Esophagus (tissue), 2 donors: Measurements from ENCODE around the gene LRRC7. TPM values are rescaled to one million over a fixed set of nuclear protein-coding genes. Genes with fewer than 3 reads are reported as not detected.

Source experiments
- H3K27ac ChIP-seq, 2 donors: one replicate each; pipeline ENCODE4 v1.5.1; 2013; ENCODE audit warnings: low read depth in 2 of 2, mild to moderate bottlenecking in 2 of 2, inconsistent platforms in 1 of 2, low read length in 1 of 2, moderate library complexity in 1 of 2
- H3K27me3 ChIP-seq, 2 donors: one replicate each; pipeline ENCODE4 v1.6.1; 2013; ENCODE audit warnings: low read length in 2 of 2, control low read depth in 1 of 2, mild to moderate bottlenecking in 1 of 2; ENCODE audit not compliant: insufficient read depth in 2 of 2, control insufficient read depth in 1 of 2
- H3K36me3 ChIP-seq, 2 donors: one replicate each; pipeline ENCODE4 v1.6.1; 2013; ENCODE audit warnings: low read length in 1 of 2; ENCODE audit not compliant: control insufficient read depth in 2 of 2, insufficient read depth in 2 of 2
- H3K4me1 ChIP-seq, 2 donors: one replicate each; pipeline ENCODE4 v1.6.1; 2013; ENCODE audit warnings: low read length in 1 of 2; ENCODE audit not compliant: control insufficient read depth in 2 of 2, insufficient read depth in 2 of 2
- H3K4me3 ChIP-seq, 2 donors: one replicate each; pipeline ENCODE4 v1.5.1; 2013; ENCODE audit warnings: low read length in 2 of 2, mild to moderate bottlenecking in 2 of 2, low read depth in 1 of 2, moderate library complexity in 1 of 2
- H3K9me3 ChIP-seq, 2 donors: one replicate each; pipeline ENCODE4 v1.6.1; 2013; ENCODE audit warnings: mild to moderate bottlenecking in 2 of 2, low read depth in 1 of 2, low read length in 1 of 2, moderate library complexity in 1 of 2; ENCODE audit not compliant: control insufficient read depth in 2 of 2, insufficient read depth in 1 of 2
- WGBS, 2 donors: extraction: QIAGEN DNeasy Blood & Tissue Kit; methylation state at CpG; one replicate each; pipeline ENCODE4 v1.1.7; 2013; 5-methylcytosine and 5-hydroxymethylcytosine counted together
- polyA plus RNA-seq, 2 donors: library from polyadenylated mRNA; stranded (reverse); fragments of 200-250 nt; gene quantifications; one replicate each; pipeline ENCODE4 v1.2.3, GENCODE V29; 2013
- donor health status: healthy with polysubstance abuse.
- donor health status: Bipolar disorder and iron deficiency.

The LRRC7 gene
- polyA plus RNA-seq, 2 donors = 0.07 to 0.12 TPM

DNA sequence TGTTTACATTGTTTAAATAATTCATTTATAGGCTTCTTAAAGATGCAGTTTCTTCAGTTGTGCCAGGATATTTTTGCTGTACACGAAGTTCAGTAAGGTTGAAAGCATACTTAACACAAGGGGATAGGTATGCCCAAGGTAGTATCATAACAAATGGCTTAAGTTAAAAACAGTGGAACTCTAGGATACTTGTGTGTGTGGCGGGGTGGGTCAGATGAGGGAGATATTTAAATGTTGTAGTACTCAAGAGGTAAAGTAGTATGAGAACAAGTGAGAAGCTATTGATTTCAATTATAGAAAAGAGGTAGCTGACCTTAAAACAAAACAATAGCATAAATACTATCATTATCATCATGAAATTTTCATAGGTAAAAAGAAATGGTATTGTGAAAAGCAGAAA, 6.2 kb downstream of the LRRC7 start:
- peaks cover 0 to 4% of the 10 kb centered on the region in 2 donors for H3K4me1 ChIP-seq
- 45 to 48% methylated on average over 2 of the region's 2 CpGs for WGBS, 2 donors

DNA sequence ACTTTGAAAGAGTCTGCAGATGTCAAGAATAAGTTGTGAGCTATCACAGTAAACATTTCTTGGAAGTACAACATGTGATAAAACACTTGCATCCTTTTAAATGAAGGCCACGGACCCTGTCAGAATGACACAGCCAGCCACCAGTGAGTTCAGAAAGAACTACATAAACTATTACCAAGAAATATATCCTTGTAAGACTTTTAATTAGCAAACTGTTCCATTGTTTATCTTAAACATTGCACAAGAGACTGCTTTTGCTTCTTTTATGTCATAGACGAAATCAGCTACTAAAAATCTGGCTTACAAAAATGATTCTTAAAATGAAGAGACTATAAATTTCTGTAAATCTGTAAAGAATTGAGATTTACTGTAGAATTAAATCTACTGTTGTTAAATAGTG, 17.9 kb downstream of the LRRC7 start:
- H3K4me1 ChIP-seq = no peaks in the 10 kb centered on the region
- H3K9me3 ChIP-seq = no peaks in the 10 kb centered on the region
- H3K4me3 ChIP-seq = no peak overlapping the region
- WGBS, 2 donors = 35 to 45% methylated on average over 2 of the region's 2 CpGs
- no peaks in the 10 kb centered on the region for H3K27me3 ChIP-seq
- no peaks in the 10 kb centered on the region for H3K36me3 ChIP-seq
- H3K27ac ChIP-seq = no peak overlapping the region

More for the DNA sequence above, 6.2 kb downstream of the LRRC7 start:
- Histone ChIP-seq H3K9me3 (no peaks in the 10 kb centered on the region), H3K27ac (no peak overlapping the region), H3K27me3 (no peaks in the 10 kb centered on the region), H3K36me3 (no peaks in the 10 kb centered on the region), H3K4me3 (no peak overlapping the region)

DNA sequence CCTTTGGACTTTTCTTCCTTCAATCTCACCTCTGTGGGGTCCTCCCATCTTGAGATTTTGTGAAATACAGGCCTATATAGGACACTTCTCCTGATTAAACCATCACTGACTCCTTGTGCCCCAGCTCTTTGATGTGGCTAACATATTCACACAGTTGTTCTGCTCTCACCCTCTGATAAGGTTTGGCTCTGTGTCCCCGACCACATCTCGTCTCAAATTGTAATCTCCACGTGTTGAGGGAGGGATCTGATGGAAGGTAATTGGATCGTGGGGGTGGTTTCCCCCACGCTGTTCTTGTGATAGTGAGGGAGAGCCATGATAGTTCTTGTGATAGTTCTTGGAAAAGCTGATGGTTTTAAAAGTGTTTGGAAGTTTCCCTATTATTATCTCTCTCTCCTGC, 19.7 kb downstream of the LRRC7 start:
- Histone ChIP-seq H3K27ac (no peak overlapping the region), H3K27me3 (no peaks in the 10 kb centered on the region), H3K4me3 (no peak overlapping the region), H3K4me1 (no peaks in the 10 kb centered on the region), H3K9me3 (no peaks in the 10 kb centered on the region), H3K36me3 (no peaks in the 10 kb centered on the region)
- 69 to 77% methylated on average over 5 of the region's 5 CpGs for WGBS, 2 donors

DNA sequence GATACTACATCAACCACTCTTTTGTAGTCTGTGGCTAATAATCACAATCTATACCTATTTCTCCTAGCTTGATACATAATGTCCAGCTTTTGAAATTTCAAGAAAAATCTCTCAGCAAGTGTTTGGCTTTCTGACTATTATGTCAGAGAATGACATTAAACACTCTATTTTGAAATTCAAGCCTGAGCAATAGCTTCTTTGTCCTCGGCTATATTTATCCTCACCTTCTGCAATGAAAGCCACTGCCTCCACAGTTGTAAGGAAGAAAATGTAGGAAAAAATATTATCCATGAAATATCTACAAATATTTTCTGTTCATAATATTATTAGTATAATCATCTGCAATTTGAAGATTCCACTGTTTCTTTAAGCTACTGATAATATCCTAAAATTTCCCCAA, 22.1 kb downstream of the LRRC7 start:
- H3K4me3 ChIP-seq = no peak overlapping the region
- no peaks in the 10 kb centered on the region for H3K9me3 ChIP-seq
- H3K27ac ChIP-seq = no peak overlapping the region
- H3K27me3 ChIP-seq = no peaks in the 10 kb centered on the region
- H3K36me3 ChIP-seq = no peaks in the 10 kb centered on the region
- WGBS, 2 donors = 69 to 91% methylated on average over 1 of the region's 1 CpG
- no peaks in the 10 kb centered on the region for H3K4me1 ChIP-seq

DNA sequence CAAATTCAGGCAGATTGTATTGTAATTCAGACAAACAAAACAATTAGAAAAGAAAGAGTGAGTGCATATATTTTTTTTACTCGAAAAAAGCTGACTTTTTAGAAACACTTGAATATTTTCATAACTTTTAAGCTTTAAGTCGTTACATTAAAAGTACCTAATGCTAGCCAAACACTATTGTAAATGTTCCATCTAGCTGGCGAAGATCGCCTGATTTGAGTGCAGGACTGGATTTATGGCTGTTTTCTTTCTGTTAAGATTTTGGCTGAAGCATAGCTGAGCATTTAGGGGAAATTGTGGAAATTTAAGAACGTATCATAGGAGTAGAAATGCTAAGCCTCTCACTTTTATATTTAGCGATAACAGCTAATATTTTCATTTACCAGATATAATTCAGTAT, 24.6 kb downstream of the LRRC7 start:
- no peaks in the 10 kb centered on the region for H3K9me3 ChIP-seq
- H3K27me3 ChIP-seq = no peaks in the 10 kb centered on the region
- no peaks in the 10 kb centered on the region for H3K4me1 ChIP-seq
- no peak overlapping the region for H3K4me3 ChIP-seq
- WGBS, 2 donors = 86% methylated on average over 6 of the region's 6 CpGs
- H3K27ac ChIP-seq = no peak overlapping the region
- no peaks in the 10 kb centered on the region for H3K36me3 ChIP-seq

DNA sequence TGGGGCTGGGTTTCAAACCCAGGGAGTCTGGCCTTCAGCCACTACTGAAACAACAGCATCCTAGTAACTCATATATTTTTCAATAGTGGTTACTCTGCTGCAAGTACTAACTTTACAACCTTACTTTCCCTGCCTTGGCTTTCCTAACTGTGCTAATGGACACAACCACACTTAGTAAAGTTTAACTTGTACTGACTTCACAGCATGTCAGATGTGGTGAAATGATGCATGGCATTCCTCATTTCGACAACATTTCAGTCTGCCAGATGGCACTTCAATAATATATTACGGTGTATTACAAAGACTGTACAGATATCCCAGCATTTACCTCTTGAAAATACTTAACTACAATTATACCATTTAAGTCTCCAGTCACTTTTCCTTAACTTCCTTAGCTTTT, 27.8 kb downstream of the LRRC7 start:
- 70 to 81% methylated on average over 2 of the region's 2 CpGs for WGBS, 2 donors
- H3K9me3 ChIP-seq = no peaks in the 10 kb centered on the region
- no peaks in the 10 kb centered on the region for H3K27me3 ChIP-seq
- no peak overlapping the region for H3K4me3 ChIP-seq
- no peak overlapping the region for H3K27ac ChIP-seq
- no peaks in the 10 kb centered on the region for H3K4me1 ChIP-seq
- H3K36me3 ChIP-seq = no peaks in the 10 kb centered on the region

DNA sequence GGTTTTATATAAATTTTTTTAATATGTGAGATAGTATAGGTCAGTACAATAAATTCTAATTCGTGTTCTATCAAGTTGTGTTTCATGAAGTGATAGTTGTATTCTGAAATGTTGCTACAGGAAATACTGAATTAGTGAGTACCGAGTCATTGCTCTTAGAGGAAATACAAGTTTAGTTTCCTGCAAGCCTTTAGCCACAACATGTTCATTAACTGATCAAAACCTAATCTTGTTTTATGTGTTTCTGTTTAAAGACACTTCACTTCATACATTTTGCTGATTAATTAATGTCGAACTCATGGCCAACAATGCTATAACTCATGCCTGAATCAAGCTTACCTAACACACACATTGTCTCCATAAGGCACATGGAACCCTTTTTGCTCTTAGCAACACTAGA, 43.6 kb downstream of the LRRC7 start:
- H3K9me3 ChIP-seq = no peaks in the 10 kb centered on the region
- H3K27me3 ChIP-seq = no peaks in the 10 kb centered on the region
- no peaks in the 10 kb centered on the region for H3K4me1 ChIP-seq
- H3K36me3 ChIP-seq = no peaks in the 10 kb centered on the region
- no peak overlapping the region for H3K27ac ChIP-seq
- WGBS, 2 donors = 41 to 53% methylated on average over 3 of the region's 3 CpGs
- H3K4me3 ChIP-seq = no peak overlapping the region

DNA sequence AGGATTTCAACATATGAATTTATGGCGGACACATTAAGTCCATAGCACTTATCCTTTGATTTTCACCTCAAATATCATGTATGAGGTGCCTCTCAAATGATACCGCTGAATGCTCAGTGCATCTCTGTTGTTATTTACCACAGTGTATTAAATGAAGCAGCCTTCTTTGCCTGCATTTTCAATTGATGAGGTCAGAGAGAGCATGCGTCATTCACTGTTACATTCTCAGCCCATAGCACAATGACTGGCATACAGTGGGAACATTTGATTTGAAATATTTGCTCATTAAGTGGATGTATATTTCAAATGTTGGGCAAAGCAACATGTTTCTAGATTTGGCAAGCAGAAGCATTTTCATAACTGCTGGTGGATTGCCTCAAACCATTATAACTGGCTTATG, 45.7 kb downstream of the LRRC7 start:
- Histone ChIP-seq H3K9me3 (no peaks in the 10 kb centered on the region), H3K4me1 (no peaks in the 10 kb centered on the region), H3K36me3 (no peaks in the 10 kb centered on the region), H3K27me3 (no peaks in the 10 kb centered on the region), H3K27ac (no peak overlapping the region), H3K4me3 (no peak overlapping the region)
- 92 to 94% methylated on average over 3 of the region's 3 CpGs for WGBS, 2 donors

DNA sequence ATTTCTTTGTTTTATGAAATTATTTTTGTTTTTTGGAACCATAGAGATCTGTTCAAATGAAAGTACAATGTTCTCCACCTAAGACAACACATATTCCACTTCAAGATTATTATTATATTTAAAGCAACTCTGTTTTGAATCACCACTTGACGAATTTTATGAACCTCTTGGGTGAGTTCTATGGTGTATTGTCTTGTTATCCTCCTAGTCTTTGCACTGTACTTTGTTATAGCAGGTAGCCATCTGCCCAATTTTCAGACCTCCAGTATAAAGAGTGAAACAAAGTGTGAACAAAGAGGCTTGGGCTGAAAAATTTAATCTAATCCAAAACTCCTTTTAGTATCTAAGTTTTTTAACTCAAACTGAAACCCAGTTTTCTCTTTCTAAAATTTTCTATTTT, 71.0 kb downstream of the LRRC7 start:
- WGBS, 2 donors = 63 to 72% methylated on average over 1 of the region's 1 CpG
- no peaks in the 10 kb centered on the region for H3K4me1 ChIP-seq
- H3K9me3 ChIP-seq = no peaks in the 10 kb centered on the region
- H3K36me3 ChIP-seq = no peaks in the 10 kb centered on the region
- no peaks in the 10 kb centered on the region for H3K27me3 ChIP-seq
- H3K27ac ChIP-seq = no peak overlapping the region
- H3K4me3 ChIP-seq = no peak overlapping the region

DNA sequence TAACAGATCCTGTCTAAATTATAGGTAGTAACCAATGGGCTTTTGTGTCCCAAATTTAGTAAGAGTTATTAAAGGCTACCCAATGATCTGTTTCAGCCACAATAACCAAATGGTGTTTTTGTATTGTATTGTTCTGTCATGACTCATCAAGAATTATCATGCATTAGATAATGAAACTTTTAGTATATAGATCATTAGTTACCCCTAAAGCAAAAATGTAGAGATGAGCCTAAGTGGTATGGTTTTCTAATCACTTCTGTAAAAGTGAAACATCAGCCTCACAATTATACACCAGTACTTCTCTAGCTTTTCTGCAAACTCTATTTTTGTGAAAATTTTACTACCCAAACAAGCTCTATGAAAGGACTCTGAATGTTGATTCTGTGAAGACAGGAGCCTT, 71.4 kb downstream of the LRRC7 start:
- Histone ChIP-seq H3K4me3 (no peak overlapping the region), H3K27ac (no peak overlapping the region), H3K27me3 (no peaks in the 10 kb centered on the region), H3K4me1 (no peaks in the 10 kb centered on the region), H3K9me3 (no peaks in the 10 kb centered on the region), H3K36me3 (no peaks in the 10 kb centered on the region)
